Loucy (cell line): ENCODE data around the gene FCAMR.

Experiments
- CTCF ChIP-seq: fragments of 200-600 bp; sonication (generic); conservative IDR thresholded peaks from 2 replicates; pipeline ENCODE4 v1.5.1; 2014; ENCODE audit warnings: mild to moderate bottlenecking, antibody characterized with exemption, low read length
- EZH2phosphoT487 ChIP-seq: fragments of 200-600 bp; IDR thresholded peaks from 2 replicates; pipeline ENCODE4 v1.6.1; 2018; ENCODE audit warnings: antibody characterized with exemption, mild to moderate bottlenecking, moderate library complexity, borderline replicate concordance

GRCh38 chr1:206926286-206926685, 44.0 kb downstream of the FCAMR start:
- TF ChIP-seq CTCF (no peak), EZH2phosphoT487 (no peak)
